NCI-H524 treated with DMSO at 0.1 percent for 48 hours (cell line): ENCODE measurements around the gene DOK3.

Source experiments
- DNase-seq: peaks from one replicate; lab custom pipeline; 2025; lab: John Stamatoyannopoulos, UW

Gene DOK3, protein sequence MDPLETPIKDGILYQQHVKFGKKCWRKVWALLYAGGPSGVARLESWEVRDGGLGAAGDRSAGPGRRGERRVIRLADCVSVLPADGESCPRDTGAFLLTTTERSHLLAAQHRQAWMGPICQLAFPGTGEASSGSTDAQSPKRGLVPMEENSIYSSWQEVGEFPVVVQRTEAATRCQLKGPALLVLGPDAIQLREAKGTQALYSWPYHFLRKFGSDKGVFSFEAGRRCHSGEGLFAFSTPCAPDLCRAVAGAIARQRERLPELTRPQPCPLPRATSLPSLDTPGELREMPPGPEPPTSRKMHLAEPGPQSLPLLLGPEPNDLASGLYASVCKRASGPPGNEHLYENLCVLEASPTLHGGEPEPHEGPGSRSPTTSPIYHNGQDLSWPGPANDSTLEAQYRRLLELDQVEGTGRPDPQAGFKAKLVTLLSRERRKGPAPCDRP

DNA sequence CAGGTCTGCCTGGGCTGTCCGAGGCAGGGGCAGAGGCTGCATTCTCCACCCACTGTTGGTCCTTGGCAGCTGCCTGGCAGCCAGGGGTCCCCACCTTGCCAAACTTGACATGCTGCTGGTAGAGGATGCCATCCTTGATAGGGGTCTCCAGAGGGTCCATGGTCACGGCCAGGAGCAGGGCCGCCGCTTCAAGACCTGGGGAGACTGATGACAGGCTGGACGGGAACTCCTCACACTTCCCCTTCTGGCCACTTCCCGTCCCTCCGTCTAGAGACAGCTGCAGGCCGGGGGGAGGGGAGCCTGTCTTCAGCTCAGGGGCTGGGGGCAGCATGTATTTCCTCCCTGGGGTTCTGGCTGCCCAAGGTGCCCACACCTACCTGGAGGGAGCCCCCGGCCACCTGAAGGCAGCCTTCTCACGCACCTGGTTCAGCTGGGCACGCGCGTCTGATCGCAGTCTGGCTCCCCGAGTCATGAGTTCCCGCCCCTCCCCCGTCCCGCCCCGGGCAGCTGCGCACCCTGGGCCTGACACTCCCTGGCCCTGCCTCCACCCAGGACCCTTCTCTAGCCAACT is at the start of gene DOK3:
Gene DOK3 (minus strand): TSS at position 446 of the 571 bp plus-strand sequence. CDS start 286 bp downstream, at position 160.
- no peak for DNase-seq

DNA sequence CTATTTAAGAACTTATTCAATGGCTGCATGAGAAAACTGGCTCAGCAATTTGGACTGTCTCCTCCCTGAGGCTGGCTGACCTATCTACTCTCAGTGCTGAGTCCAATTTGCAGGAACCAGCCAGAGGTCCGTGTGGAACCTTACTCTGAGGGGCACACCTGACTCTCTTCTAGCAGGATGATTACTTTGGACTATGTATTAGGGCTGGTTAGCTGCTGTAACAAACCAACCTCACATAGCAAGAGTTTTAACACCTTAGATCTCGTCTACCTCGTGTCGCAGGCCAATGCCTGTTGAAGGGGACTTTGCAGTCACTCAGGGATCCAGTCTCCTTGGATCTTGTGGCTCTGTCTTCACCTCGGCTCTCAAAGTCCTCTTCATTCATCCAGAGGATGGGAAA is 48.2 kb upstream of the DOK3 start:
- DNase-seq, result no peak

DNA sequence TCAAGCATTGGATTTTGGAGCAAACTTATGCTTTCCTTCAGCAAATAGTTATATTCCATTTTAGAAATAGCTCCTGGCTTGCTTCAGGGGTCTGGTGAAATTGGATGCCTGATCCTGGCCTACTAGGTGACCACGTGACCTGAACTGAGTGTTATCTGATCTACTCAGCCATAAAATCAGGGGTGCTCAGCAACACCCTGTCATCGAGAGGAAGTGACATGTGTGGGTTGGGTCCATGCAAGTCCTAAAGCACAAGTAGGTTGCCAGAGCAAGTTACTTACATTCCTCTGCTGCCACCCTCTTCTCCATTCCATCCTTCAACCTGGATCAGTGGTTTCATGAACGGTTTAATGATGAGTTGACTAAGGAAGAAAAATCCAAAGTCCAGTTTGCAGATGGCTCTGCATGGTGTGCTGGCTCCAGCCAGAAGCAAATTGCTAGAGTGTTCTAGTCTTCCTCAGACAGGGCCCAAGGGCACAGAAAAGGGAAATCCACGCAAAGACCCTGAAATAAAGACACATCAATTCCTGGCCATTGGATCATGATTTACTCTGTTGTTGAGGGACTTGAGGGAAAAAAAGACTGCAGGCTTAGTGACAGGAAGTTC is 47.5 kb upstream of the DOK3 start:
- no peak for DNase-seq

DNA sequence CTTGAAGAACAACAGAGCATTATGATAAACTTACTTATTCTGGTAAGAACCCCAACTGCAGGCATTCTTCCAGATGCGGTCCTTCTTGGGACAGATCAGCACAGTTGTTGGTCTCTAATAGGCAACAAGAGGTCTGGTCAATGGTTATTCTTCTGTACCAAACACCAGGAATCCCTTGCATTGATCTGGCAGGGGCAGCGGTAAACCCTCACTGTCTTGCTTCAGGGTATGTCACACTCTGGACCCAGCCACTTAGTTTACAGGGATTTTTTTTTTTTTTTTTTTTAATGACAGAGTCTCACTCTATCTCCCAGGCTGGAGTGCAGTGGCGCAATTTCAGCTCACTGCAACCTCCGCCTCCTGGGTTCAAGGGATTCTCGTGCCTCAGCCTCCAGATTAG is 46.0 kb upstream of the DOK3 start:
- no peak for DNase-seq

DNA sequence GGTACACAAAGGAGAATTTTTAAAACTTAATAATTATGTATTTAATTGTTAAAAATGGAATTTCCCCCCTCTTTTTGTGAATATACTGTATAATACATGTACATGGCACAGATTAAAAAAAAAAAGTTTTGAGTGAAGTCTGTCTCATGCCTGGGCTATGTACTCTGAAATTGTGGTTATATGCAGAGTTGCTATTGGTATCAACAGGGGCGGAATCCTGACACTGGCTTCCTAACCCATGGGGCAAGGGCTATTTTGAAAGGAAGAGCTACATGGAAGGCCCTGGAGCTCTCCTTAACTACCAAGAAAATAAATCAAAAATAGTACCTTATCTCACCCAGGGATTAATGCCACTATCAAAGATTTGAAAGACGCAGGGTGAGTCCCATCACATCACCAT is 45.6 kb upstream of the DOK3 start:
- no peak for DNase-seq

DNA sequence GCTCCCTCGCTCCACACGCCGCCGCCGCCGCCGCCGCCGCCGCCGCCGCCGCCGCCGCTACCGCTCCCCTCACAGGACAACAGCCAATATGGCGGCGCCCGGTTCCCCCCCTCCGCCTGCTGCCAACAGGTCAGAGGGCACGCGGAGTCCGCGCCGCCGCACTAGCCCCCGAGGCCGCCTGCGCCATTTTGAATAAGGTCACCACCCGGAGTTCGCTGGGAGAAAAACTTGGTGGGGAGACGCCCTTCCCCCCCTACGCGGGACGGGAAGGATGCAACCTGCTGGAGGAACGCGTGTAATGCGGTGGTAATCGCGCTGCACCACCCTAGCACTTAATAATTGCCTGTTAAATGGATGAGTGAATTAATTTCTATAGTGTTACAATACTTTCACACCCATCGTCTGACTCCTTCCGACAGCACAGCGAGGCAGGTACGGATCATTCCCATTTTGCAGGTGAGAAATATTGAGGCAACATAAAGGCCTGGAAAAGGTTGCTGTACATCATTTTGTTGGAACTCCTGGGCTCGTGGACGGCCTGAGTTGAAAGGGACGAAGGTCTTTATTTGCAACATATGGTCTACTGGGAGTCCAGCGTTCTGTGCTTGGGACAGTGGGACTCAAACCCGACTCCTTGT is 45.0 kb upstream of the DOK3 start, which contains the start of gene FAM193B:
Gene FAM193B (minus strand): TSS at position 90 of the 638 bp plus-strand sequence. CDS start 105 bp downstream, outside the sequence.
- DNase-seq, result peak; percentile 44

DNA sequence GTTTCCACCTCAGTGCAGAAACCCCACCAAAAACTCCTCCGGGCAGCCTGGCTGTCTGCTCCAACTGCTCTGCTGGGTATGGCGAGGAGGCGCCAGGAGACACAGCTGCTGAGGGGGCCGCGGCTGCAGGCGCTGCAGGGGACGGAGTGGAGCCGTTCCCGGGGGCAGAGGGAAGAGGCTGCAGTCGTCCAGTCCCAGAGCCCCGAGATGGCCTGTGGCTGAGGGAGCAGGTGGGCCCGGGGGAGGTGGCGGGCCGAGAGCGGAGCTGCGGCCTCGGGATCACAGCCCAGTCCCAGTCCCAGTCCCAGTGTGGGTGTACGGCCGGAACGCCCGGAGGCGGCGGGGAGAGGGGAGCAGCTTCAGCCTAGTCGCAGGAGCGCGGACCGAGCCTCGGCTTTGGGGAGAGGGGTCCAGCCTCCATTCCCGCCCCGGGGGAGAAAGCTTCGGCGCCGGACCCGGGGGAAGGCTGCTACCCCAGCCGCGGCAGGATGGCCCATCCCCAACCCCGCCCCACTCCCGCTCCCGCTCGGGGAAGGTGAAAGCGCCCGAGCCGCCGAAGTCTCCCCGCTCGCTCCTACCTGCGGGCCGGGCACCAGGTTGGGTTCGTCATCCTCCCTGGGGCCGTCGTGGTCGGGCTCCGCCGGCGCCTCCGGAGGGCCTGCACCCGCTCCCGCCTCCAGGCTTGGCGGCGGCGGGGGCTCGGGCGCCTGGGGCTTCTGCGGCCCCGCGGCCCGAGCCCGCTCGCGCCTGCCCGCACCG is 44.2 kb upstream of the DOK3 start:
- DNase-seq, result no peak

DNA sequence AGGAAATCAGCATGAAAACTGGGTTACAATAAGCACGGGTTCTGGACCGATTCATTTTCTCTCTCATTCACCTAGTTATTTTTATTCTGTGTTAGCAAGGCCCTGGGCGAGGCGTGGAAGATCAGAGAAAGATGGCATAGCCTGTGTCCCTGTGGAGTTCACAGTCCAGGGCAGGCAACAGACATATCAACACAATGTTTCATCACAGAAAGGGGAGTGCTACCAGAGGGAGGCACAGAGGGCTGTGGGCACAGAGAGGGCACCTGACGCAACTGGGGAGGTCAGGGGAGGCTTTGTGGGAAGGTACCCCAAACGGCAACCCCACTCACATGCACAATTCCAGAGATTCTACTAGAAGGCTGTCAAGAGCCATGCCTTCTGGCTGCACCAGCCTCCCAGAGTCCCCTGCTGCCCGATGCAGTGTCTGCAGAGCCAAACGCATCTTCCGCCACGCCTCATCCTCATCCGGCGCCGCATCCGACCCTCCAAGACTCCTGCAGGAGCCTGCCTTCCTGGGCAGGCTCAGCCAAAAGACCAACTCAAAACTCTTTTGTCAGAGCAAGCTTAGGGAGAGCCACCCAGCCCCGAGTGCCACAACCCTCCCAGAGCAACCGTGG is 43.3 kb upstream of the DOK3 start:
- no peak for DNase-seq

DNA sequence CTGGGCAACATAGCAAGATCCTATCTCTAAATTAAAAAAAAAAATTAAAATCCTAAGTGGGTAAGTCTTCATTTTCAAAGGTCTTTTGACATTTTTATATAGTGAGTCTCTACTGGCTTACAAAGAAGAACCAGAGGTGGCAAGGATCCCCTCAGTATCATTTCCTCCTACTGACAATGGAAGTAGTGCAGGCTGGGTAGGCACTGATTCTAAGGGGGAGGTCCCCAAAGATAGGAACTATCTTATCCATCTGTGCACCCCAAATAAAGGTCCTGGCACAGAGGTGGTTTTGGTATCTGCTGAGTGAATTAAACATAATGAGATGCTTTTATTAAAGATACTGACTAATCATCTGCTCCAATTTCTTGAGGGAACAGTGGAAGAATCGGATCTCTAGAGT is 40.5 kb upstream of the DOK3 start:
- no peak for DNase-seq

DNA sequence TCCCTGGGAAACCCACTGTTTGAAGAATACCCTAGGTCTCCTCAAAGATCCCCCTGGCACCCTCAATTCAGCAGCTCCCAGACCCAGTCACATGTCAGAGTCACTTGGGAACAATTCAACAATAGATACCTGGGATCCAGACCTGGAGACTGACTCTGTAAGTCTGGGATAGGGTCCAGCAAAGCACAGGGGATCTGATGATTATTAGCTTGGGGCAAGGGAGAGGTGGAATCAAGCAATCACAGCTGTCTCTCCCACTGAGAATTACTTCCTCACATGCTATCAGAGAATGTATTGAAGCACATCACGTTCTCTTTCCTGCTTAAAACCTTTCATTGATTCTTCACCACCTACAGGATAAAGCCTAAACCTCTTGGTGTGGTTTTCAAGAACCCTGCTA is 38.9 kb upstream of the DOK3 start:
- DNase-seq, result no peak

DNA sequence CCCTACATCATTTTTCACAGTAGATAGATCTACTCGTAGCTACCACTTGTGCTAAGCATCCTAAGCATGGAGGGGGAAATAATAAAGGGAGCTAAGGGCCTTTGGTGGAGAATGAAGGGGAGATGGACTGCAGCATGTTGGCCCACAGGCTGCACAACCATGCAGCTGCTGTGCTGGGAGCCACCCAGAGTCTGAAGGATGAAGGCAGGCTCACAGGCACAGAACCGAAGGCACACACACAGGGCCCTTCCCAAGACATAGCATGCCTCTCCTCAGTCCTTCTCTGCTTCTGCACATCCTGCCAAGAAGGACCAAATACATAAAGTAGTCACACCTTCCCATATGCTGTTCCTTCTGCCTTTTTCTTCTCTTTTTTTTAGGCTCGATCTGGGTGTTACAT is 38.1 kb upstream of the DOK3 start:
- DNase-seq, result no peak

DNA sequence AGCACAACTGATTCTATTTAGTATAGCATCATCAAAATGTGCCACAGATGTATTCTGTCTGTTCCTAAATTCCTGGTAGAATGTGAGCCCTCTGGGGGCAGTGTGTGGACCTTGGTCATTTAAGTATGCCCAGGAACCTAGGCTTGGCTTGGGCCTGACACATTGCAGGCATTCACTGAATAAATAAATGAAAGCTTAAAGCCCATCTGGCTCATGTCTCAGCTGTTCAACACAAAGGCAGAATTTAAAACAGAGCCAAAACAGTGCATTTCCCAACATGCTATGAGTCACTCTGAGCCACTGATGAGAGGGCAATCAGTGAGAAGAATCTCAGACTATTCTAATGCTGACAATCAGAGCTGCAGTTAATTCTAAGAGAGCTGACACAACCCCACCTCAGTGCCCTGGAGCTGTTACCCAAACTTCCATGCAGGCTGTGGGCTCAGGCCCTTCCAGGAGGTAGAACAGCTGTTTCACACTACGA is 36.7 kb upstream of the DOK3 start:
- no peak for DNase-seq

DNA sequence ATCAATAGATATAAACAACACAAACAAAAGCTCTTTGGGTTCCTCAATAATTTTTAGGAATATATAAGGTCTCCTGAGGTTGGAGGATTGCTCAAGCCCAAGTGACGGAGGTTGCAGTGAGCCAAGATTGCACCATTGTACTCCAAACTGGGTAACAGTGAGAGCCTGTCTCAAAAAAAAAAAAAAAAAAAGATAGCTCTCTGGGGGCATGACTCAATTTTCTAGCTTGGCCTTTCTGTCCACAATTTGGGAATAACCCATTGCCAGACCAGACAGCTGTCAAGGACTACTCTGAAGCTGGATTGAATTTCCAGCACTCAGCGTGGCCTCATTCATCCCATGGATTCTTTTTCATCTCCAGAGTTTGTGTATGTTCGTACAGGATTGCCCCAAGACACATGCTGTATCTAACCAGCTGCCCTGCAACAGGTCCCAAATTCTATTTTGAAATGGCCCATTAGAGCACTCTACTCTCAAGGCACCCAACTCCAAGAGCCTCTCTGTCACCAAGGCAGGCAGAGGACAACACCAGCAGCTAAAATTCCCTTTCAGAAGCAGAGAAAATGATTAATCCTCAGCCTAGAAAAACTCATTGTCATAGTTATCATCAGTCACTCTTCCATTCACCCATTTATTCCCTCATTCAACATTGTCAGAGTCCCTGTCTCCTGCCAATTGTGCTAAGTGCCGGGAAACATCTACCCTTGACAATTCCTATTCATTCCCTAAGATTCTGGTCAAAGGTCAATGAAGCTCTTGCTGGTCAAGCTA is 36.0 kb upstream of the DOK3 start:
- DNase-seq, result no peak

DNA sequence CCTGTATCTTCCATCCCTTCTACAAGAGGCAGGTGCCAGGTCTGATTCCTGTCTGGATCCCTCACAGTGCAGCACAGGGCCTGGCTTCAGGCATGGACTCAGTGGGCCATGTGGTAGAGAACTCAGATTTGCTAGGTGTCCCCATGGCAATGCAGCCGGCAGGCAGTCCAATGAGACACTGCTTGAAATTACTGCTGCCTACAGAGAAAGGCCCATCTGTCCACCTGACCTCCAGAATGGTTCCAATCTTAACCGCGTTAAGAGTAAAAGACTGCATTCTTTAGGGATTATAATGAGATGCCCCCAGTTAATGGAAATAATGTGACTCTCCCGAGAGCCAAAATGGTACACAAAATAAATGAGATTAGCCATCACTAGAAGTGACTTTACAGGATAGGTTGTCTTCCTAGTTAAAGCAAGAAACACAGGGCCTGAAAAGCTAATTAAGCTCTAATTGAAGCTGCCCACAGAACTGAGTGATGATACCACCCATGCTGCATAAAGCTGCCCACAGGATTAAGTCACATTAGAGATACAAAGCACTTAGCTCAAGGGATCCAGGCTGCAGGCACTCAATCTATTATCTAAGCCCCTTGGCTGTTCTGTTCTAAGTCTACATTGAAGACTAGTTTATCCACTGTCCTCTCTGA is 33.3 kb upstream of the DOK3 start:
- DNase-seq, result peak; percentile 69

DNA sequence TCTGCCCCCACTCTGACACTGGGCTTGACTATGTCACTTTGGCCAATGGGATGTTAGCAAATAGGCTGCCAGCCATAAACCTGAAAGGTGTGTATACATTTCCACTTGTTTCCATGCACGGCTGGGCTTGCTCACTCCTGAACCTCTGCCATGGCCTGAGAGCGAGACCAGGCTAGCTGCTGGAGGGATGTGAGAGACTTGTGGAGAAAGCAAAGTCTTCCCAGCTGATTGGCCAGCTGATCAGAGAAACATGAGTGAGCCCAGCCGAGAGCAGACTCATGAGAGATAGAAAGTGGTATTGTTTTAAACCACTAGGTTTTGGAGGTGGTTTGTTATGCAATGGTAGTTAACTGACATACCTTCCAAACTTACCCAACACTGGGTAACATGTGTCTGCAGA is 30.8 kb upstream of the DOK3 start:
- DNase-seq, result no peak

DNA sequence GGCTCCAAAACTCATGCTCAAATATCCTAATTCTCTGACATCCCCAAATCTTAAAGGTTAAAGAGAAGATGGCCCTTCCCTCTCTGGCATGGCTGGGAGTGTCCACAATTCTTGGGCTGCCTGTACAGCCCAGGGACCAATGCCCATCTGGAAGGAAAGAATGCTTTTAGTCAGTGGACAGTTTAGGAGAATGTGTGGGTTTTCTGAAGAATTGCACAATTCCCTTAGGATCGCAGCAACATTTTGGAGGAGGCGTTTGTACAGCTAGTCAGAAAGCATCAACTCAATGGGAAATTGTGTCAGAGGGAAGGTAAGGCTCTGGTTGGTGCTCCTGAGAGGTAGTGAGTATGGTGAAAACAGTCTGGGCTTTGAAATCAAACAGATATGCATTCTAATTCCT is 29.8 kb upstream of the DOK3 start:
- no peak for DNase-seq

DNA sequence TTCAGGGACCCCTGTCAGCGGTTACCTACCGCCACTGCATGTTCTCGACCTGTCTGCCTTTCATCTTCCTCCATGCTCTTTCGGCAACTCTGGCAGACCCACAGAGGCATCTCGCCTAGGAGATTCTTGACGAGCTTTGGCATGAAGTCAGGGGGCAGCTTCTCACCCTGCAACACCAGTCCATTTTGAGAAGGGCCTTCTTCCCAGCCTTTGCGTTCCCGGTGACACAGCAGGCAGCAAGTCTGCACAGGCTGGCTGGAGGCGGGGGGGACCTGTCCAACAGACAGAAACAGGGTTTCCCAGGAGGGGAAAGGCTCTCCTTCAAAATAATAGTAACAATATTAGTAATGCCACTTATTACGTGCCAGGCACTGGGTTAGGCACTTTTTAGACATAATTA is 29.2 kb upstream of the DOK3 start:
- DNase-seq, result no peak

DNA sequence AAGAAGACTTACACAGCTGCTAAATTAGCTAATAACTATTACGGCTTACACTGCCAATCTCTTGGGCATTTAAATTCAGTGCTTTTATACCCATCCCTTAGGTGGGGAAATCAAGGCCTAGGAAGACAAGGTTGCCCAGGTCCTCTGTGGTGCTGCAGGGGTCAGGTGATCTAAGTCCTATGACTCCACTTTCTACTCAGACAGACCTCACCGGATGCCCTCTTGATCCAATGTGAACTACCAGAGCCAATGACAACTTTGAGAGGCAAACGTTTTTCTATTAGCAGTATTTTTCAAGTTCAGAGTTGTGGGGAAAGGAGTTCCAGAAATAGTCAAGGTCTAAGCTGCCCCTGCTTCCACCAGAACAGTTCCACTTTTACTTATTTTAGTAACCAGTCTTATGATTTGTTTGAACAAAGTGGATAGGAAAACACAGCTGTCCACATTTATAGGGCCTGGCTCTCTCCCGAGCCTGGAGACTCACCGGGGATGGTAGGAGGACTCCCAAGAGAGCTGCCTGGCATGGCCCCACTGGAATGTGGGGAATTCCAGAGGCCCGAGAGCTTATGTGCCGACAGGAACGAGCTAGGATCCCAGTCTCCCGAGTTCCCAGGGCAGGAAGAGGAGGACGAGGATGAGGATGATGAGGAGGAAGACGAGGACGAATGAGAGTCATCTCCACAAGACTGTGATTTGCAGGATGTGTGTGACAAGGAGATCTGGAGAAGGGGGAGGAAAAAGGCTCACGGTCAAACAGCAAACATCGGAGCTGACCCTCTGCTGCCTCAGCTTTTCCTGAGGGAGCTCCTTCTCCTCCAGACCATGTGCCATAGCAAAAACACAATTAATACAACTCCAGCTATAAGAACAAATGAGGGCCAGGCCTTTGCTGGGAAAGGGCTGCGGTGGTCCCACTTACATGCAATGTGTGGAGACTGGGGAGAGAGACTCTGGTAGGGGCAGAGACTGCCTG is 28.0 kb upstream of the DOK3 start:
- DNase-seq, result no peak

DNA sequence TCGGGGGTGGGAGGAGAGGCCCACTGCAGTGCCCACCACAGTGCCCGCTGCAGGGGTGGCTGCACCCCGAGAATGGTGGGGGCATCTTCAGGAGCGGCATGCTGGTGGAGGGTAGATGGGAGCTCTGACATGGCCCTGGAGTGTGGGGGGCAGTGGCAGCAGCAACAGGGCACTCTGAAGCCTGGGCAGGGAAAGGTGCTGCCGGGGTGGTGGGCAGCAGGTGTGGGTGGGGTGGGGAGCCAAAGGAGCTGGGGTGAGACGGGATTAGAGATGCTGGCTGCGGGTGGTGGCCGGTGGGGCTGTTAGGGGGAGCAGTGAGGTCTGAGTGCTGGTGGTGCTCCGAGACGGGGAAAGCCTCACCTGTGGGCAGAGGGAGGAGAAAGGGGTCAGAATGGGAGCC is 26.8 kb upstream of the DOK3 start:
- no peak for DNase-seq
